Activated CD4-positive, alpha-beta memory T cell treated with anti-CD3 and anti-CD28 coated beads, Interleukin-2, amount 10 ng/mL, durations not matched to agents 7 days and 5 days (primary cell): ENCODE measurements around the gene RBMX2. TPM values are rescaled to one million over a fixed set of nuclear protein-coding genes. Genes with fewer than 3 reads are reported as not detected.
"Not testable (repeated sequence)": the region's sequence is repeated elsewhere in the genome, so short reads cannot be mapped to it uniquely, and the experiment has no call there.

Source experiments
- CTCF ChIA-PET: fragments of 350-600 bp; sonication (Branson Sonifier 250); formaldehyde crosslinking; loops from one replicate; lab custom pipeline; 2021; ENCODE audit warnings: antibody characterized with exemption, inconsistent platforms; lab: Charles Lee
- POLR2A ChIA-PET: fragments of 350-600 bp; sonication (Branson Sonifier 250); formaldehyde crosslinking; loops from one replicate; lab custom pipeline; 2021; ENCODE audit warnings: antibody characterized with exemption; lab: Charles Lee
- DNase-seq: peaks from one replicate; pipeline ENCODE4 v3.0.0-alpha.2; 2020
- H3K27ac Mint-ChIP-seq: one replicate; pipeline ENCODE4 v1.8.0; 2021; ENCODE audit warnings: mild to moderate bottlenecking, mixed read lengths
- H3K27me3 Mint-ChIP-seq: one replicate; pipeline ENCODE4 v1.8.0; 2021; ENCODE audit warnings: mixed read lengths
- H3K36me3 Mint-ChIP-seq: one replicate; pipeline ENCODE4 v1.8.0; 2021; ENCODE audit warnings: low read depth, mixed read lengths
- H3K4me1 Mint-ChIP-seq: one replicate; pipeline ENCODE4 v1.8.0; 2021; ENCODE audit warnings: mixed read lengths
- H3K4me3 Mint-ChIP-seq: one replicate; pipeline ENCODE4 v1.8.0; 2021; ENCODE audit warnings: mild to moderate bottlenecking, mixed read lengths
- H3K9me3 Mint-ChIP-seq: one replicate; pipeline ENCODE4 v1.8.0; 2021; ENCODE audit warnings: mixed read lengths
- total RNA-seq, 2 experiments: library from RNA; stranded (reverse); gene quantifications; one replicate each; pipeline ENCODE4 v1.2.3, GENCODE V29; 2021

RBMX2 gene
- total RNA-seq, 2 experiments from 2014 or later: 25.9 to 28.5 TPM

GRCh38 chrX:130416785-130417184 lies 15.0 kb downstream of the RBMX2 start:
- H3K4me1 Mint-ChIP-seq: no peaks in the 10 kb centered on the region
- no peak overlapping the region for H3K4me3 Mint-ChIP-seq
- no peaks in the 10 kb centered on the region for H3K9me3 Mint-ChIP-seq
- CTCF ChIA-PET: no interaction called here
- H3K27me3 Mint-ChIP-seq: no peaks in the 10 kb centered on the region
- POLR2A ChIA-PET: no interaction called here
- peaks cover 16% of the 10 kb centered on the region for H3K36me3 Mint-ChIP-seq
- no peak for DNase-seq
- H3K27ac Mint-ChIP-seq: no peak overlapping the region

DNA sequence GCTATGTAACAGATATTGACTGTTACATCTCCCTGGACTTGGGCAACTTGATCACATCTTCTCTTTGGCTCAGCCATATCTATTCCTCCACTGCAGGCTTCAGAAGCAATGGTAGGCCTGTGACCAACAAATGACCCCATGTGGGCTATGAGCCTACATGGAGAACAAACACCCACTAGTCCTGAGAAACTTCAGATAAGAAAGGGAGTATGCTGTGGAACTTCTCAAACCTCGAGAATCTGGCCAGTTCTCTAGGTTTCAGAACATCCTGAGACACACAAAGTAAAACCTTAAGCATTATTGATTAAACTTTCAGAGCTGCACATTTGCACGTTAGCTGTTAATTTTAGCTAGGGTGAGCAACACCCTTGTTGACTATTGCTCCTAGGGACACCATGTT lies 16.3 kb downstream of the RBMX2 start:
- no peak for DNase-seq
- H3K4me3 Mint-ChIP-seq: no peak overlapping the region
- H3K36me3 Mint-ChIP-seq: peaks cover 6% of the 10 kb centered on the region
- no peaks in the 10 kb centered on the region for H3K4me1 Mint-ChIP-seq
- POLR2A ChIA-PET: no interaction called here
- no peaks in the 10 kb centered on the region for H3K9me3 Mint-ChIP-seq
- CTCF ChIA-PET: no interaction called here
- no peaks in the 10 kb centered on the region for H3K27me3 Mint-ChIP-seq
- H3K27ac Mint-ChIP-seq: no peak overlapping the region

GRCh38 chrX:130418740-130419139 lies 17.0 kb downstream of the RBMX2 start:
- ChIA-PET POLR2A (no interaction called here), CTCF (no interaction called here)
- Mint-ChIP-seq H3K27me3 (no peaks in the 10 kb centered on the region), H3K4me3 (no peak overlapping the region), H3K4me1 (no peaks in the 10 kb centered on the region), H3K36me3 (peaks cover 6% of the 10 kb centered on the region), H3K27ac (no peak overlapping the region), H3K9me3 (no peaks in the 10 kb centered on the region)
- DNase-seq: no peak

- Mint-ChIP-seq H3K27me3 (no peaks in the 10 kb centered on the region), H3K9me3 (no peaks in the 10 kb centered on the region), H3K4me1 (no peaks in the 10 kb centered on the region), H3K36me3 (peaks cover 2% of the 10 kb centered on the region), H3K27ac (no peak overlapping the region), H3K4me3 (no peak overlapping the region)
- no peak for DNase-seq
- ChIA-PET CTCF (no interaction called here), POLR2A (no interaction called here)
Measured at GRCh38 chrX:130419263-130419662, 17.5 kb downstream of the RBMX2 start.

DNA sequence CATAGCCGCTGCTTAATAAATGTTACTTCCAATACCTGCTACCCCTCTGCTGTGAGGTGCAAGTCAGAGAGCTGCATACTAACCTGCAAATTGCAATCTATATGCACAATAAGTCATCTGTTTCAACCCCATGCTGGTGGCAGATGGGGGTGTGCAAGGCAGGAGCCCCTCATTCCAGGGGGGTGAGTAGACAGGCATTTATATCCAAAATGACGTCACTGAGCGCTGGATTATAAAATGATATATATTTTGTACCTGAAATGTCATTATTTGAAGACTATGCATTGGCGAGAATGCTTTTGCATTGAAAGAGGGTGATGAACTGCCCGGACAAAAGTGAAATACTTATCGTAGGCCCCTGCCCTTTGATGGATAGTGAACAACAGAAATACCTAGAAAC lies 24.7 kb downstream of the RBMX2 start:
- no peak overlapping the region for H3K27ac Mint-ChIP-seq
- ChIA-PET POLR2A (no interaction called here), CTCF (no interaction called here)
- H3K27me3 Mint-ChIP-seq: no peaks in the 10 kb centered on the region
- no peaks in the 10 kb centered on the region for H3K36me3 Mint-ChIP-seq
- H3K4me3 Mint-ChIP-seq: no peak overlapping the region
- DNase-seq: no peak
- H3K9me3 Mint-ChIP-seq: no peaks in the 10 kb centered on the region
- H3K4me1 Mint-ChIP-seq: no peaks in the 10 kb centered on the region

DNA sequence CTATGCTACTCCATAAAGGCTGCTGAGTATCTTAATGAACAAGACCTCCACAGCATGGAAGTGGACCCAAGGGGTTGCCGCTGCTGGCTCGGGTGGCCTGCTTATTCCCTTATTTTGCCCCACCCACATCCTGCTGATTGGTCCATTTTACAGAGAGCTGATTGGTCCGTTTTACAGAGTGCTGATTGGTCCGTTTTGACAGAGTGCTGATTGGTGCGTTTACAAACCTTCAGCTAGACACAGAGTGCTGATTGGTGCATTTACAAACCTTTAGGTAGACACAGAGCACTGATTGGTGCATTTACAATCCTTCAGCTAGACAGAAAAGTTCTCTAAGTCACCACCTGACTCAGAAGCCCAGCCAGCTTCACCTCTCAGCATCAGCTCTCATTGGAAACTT lies 27.4 kb downstream of the RBMX2 start:
- CTCF ChIA-PET, H3K9me3 Mint-ChIP-seq, POLR2A ChIA-PET: not testable (repeated sequence)

GRCh38 chrX:130435937-130436336 lies 34.1 kb downstream of the RBMX2 start:
- ChIA-PET CTCF (no interaction called here), POLR2A (no interaction called here)
- peaks cover 2% of the 10 kb centered on the region for H3K27me3 Mint-ChIP-seq
- H3K9me3 Mint-ChIP-seq: no peaks in the 10 kb centered on the region
- no peaks in the 10 kb centered on the region for H3K36me3 Mint-ChIP-seq
- DNase-seq: no peak
- no peak overlapping the region for H3K27ac Mint-ChIP-seq
- no peak overlapping the region for H3K4me3 Mint-ChIP-seq
- no peaks in the 10 kb centered on the region for H3K4me1 Mint-ChIP-seq

More for the DNA sequence above, 27.4 kb downstream of the RBMX2 start:
- not testable (repeated sequence) for H3K27me3 Mint-ChIP-seq, H3K36me3 Mint-ChIP-seq, H3K4me1 Mint-ChIP-seq, H3K4me3 Mint-ChIP-seq, H3K27ac Mint-ChIP-seq, DNase-seq

GRCh38 chrX:130437996-130438395 lies 36.2 kb downstream of the RBMX2 start:
- DNase-seq, H3K27ac Mint-ChIP-seq, H3K4me1 Mint-ChIP-seq, H3K27me3 Mint-ChIP-seq, H3K36me3 Mint-ChIP-seq, POLR2A ChIA-PET, H3K4me3 Mint-ChIP-seq, H3K9me3 Mint-ChIP-seq, CTCF ChIA-PET: not testable (repeated sequence)

DNA sequence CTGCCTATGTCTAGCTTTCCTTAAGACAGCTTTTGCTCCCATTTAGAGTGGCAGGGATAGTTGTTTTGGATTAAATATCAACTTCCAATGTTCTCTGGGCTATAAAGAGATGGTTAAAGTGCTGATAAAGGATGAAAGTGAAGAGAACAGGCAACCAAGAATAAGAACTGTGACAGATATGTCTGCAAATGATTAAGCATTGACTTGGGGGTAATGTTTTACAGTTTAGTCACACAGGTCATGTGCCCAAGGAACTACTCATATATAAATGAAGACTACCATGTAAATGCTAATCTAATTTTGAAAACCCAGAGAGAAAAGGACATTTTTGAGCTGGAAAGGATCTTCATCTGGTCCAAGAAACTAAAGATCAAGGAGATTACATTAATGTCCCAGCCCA lies 42.1 kb downstream of the RBMX2 start:
- Mint-ChIP-seq H3K27me3 (peaks cover 2% of the 10 kb centered on the region), H3K36me3 (no peaks in the 10 kb centered on the region), H3K9me3 (no peaks in the 10 kb centered on the region), H3K27ac (no peak overlapping the region), H3K4me1 (no peaks in the 10 kb centered on the region), H3K4me3 (no peak overlapping the region)
- POLR2A ChIA-PET: no interaction called here
- DNase-seq: no peak
- CTCF ChIA-PET: no interaction called here

- Mint-ChIP-seq H3K9me3 (no peaks in the 10 kb centered on the region), H3K4me3 (no peak overlapping the region), H3K27ac (no peak overlapping the region), H3K4me1 (no peaks in the 10 kb centered on the region), H3K27me3 (no peaks in the 10 kb centered on the region), H3K36me3 (no peaks in the 10 kb centered on the region)
- CTCF ChIA-PET: interaction anchor here (1.1 kb wide), 1 partner anchor 105 kb away, joined by 3 read pairs; the partner anchor contains the start of gene SLC25A14
- POLR2A ChIA-PET: no interaction called here
- no peak for DNase-seq
Measured at GRCh38 chrX:130444641-130445336, 43.0 kb downstream of the RBMX2 start.

DNA sequence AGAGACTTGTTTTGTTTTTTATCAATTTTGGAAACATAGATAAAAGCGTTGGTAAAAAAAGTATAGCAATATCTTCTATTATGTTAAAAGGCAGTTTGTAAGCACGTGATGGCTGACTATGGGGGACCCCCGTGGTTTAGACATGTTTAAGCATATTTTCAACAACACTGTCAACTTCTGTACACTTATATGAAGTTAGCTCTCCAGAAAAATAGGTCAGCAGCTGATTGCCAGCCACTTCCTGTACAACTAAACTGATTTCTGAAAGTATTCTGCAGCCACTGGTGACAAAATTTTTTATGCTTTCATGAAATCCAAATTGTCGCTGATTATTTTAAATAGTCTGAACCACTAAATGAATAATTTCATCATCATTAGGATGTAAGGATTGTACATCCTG lies 45.2 kb downstream of the RBMX2 start:
- Mint-ChIP-seq H3K36me3 (no peaks in the 10 kb centered on the region), H3K4me1 (no peaks in the 10 kb centered on the region), H3K9me3 (no peaks in the 10 kb centered on the region), H3K4me3 (no peak overlapping the region), H3K27ac (no peak overlapping the region), H3K27me3 (no peaks in the 10 kb centered on the region)
- DNase-seq: no peak
- POLR2A ChIA-PET: no interaction called here
- CTCF ChIA-PET: no interaction called here

Other genes with a start within 250 kb of the RBMX2 start
- gene AIFM1, start 236.1 kb upstream of the RBMX2 start, total RNA-seq: 10 to 100 TPM; 41.2 to 41.8 TPM
- 10 to 100 TPM; 37.0 to 38.8 TPM for gene RAB33A, start 230.0 kb upstream of the RBMX2 start, total RNA-seq
- 1 to 10 TPM; 5.1 to 6.7 TPM for gene ZNF280C, start 133.1 kb upstream of the RBMX2 start, total RNA-seq
- 10 to 100 TPM in 1 of 2 experiments, 1 to 10 TPM in 1; 9.4 to 10.6 TPM for gene SLC25A14, start 62.1 kb upstream of the RBMX2 start, total RNA-seq
- gene GPR119, start 16.3 kb upstream of the RBMX2 start, total RNA-seq: not detected